Measurements from ENCODE around the gene ALKBH1.

The ALKBH1 gene

DNA sequence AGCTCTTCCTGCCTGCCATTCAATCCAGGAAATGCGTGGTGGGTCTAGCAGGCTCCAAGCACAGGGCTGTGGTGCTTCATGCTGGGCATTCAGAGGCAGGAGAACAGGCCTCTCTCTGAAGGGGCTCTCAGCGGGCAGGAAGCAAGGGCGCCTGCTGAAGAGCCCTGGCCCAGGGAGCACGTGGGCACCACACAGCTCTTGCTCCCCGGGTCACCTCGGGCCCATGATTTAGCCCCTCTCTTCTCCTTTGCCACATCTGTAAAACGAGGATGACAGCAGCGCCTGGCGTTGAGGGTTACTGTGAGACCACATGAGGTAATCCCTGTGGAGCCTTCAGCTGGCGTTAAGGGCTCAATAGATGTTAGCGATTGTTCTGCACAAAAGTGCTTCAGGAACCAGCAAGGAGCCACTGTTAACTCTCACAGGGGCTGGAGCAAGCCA, 53.8 kb downstream of the ALKBH1 start:
- TF ChIP-seq ZBTB7A (IDR thresholded peaks at IDR 0.05; ENCODE audit: low read depth): no peak
- no peak for TF ChIP-seq EP300 (IDR thresholded peaks at IDR 0.05; ENCODE audit: borderline replicate concordance)
- TF ChIP-seq YY1 (IDR thresholded peaks at IDR 0.05; ENCODE audit: low read depth): no peak
- no peak for TF ChIP-seq TAF1 (IDR thresholded peaks at IDR 0.05; ENCODE audit: low read depth)
- no peak for TF ChIP-seq CEBPB (IDR thresholded peaks at IDR 0.05)
- TF ChIP-seq, protein P1, sequence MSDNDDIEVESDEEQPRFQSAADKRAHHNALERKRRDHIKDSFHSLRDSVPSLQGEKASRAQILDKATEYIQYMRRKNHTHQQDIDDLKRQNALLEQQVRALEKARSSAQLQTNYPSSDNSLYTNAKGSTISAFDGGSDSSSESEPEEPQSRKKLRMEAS (IDR thresholded peaks at IDR 0.05): no peak
- no peak for TF ChIP-seq TCF12 (IDR thresholded peaks at IDR 0.05; ENCODE audit: low read depth)
- no peak for TF ChIP-seq EGR1 (IDR thresholded peaks at IDR 0.05)
- no peak for TF ChIP-seq FOXM1 (IDR thresholded peaks at IDR 0.05; ENCODE audit: borderline replicate concordance, low read depth)
- no peak for TF ChIP-seq TEAD4 (IDR thresholded peaks at IDR 0.05)
- TF ChIP-seq CREB1 (IDR thresholded peaks at IDR 0.05; ENCODE audit: low read depth): no peak
- TF ChIP-seq, protein P2, sequence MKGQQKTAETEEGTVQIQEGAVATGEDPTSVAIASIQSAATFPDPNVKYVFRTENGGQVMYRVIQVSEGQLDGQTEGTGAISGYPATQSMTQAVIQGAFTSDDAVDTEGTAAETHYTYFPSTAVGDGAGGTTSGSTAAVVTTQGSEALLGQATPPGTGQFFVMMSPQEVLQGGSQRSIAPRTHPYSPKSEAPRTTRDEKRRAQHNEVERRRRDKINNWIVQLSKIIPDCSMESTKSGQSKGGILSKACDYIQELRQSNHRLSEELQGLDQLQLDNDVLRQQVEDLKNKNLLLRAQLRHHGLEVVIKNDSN (IDR thresholded peaks at IDR 0.05): no peak

DNA sequence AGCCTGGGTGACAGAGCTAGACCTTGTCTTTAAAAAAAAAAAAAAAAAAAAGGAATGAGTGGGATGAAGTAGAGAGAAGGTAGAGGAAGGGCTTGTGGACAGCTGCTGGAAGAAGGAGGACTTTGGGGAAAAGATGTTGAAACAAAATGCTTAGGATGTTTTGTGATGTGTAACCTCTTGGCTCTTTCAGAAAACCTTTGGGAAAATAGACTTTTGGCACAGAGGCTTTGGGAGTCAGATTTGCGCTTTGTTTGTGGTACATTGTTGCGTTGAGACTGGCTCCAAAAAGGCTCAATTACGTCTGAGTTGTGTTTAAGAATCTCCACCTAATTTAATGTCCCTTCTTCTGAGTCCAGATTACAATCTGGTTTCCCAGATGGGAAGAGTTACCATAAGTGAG, 58.5 kb downstream of the ALKBH1 start:
- TF ChIP-seq NFIC (IDR thresholded peaks at IDR 0.05): no peak
- TF ChIP-seq, protein P3, sequence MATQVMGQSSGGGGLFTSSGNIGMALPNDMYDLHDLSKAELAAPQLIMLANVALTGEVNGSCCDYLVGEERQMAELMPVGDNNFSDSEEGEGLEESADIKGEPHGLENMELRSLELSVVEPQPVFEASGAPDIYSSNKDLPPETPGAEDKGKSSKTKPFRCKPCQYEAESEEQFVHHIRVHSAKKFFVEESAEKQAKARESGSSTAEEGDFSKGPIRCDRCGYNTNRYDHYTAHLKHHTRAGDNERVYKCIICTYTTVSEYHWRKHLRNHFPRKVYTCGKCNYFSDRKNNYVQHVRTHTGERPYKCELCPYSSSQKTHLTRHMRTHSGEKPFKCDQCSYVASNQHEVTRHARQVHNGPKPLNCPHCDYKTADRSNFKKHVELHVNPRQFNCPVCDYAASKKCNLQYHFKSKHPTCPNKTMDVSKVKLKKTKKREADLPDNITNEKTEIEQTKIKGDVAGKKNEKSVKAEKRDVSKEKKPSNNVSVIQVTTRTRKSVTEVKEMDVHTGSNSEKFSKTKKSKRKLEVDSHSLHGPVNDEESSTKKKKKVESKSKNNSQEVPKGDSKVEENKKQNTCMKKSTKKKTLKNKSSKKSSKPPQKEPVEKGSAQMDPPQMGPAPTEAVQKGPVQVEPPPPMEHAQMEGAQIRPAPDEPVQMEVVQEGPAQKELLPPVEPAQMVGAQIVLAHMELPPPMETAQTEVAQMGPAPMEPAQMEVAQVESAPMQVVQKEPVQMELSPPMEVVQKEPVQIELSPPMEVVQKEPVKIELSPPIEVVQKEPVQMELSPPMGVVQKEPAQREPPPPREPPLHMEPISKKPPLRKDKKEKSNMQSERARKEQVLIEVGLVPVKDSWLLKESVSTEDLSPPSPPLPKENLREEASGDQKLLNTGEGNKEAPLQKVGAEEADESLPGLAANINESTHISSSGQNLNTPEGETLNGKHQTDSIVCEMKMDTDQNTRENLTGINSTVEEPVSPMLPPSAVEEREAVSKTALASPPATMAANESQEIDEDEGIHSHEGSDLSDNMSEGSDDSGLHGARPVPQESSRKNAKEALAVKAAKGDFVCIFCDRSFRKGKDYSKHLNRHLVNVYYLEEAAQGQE (IDR thresholded peaks at IDR 0.05; ENCODE audit: low read depth): no peak
- TF ChIP-seq EP300 (IDR thresholded peaks at IDR 0.05; ENCODE audit: borderline replicate concordance): no peak
- no peak for TF ChIP-seq CREB1 (IDR thresholded peaks at IDR 0.05; ENCODE audit: low read depth)
- TF ChIP-seq, protein P2 (IDR thresholded peaks at IDR 0.05): no peak
- TF ChIP-seq YY1 (IDR thresholded peaks at IDR 0.05; ENCODE audit: low read depth): no peak
- TF ChIP-seq TEAD4 (IDR thresholded peaks at IDR 0.05): no peak
- TF ChIP-seq ZBTB7A (IDR thresholded peaks at IDR 0.05; ENCODE audit: low read depth): no peak
- TF ChIP-seq, protein P1 (IDR thresholded peaks at IDR 0.05): no peak
- TF ChIP-seq RAD21 (IDR thresholded peaks at IDR 0.05; ENCODE audit: low read depth): no peak
- TF ChIP-seq FOXM1 (IDR thresholded peaks at IDR 0.05; ENCODE audit: borderline replicate concordance, low read depth): no peak
- no peak for TF ChIP-seq EGR1 (IDR thresholded peaks at IDR 0.05)
- TF ChIP-seq TAF1 (IDR thresholded peaks at IDR 0.05; ENCODE audit: low read depth): no peak
- TF ChIP-seq TCF12 (IDR thresholded peaks at IDR 0.05; ENCODE audit: low read depth): no peak

DNA sequence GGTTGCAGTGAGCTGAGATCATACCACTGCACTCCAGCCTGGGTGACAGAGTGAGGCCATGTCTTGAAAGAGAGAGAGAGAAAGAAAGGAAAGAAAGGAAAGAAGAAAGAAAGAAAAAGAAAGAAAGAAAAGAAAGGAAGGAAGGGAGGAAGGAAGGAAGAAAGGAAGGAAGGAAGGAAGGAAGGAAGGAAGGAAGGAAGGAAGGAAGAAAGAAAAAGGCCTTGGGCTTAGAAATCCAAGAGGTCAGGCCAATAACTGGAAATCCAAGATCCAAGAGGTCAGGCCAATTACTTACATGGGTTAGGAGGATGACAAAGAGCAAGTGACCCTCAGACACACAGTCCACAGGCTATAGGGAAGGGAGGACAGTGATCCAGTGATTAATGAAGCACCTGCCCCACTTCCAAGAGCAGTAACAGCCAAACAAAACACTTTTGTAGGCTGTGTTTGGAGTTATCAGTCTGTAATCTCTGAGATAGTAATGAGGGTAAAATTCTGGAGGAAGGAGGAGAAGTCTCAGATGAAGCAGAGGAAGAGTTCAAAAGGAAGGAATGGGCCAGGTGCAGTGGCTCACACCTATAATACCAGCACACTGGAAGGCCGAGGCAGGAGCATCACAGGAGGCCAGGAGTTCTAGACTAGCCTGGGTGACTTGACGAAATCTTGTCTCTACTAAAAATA, 59.2 kb downstream of the ALKBH1 start:
- TF ChIP-seq, protein P3 (IDR thresholded peaks at IDR 0.05; ENCODE audit: low read depth): no peak
- TF ChIP-seq EP300 (IDR thresholded peaks at IDR 0.05; ENCODE audit: borderline replicate concordance): no peak
- TF ChIP-seq, protein P2 (IDR thresholded peaks at IDR 0.05): no peak
- no peak for TF ChIP-seq TCF12 (IDR thresholded peaks at IDR 0.05; ENCODE audit: low read depth)
- TF ChIP-seq ZBTB7A (IDR thresholded peaks at IDR 0.05; ENCODE audit: low read depth): no peak
- TF ChIP-seq YY1 (IDR thresholded peaks at IDR 0.05; ENCODE audit: low read depth): no peak
- no peak for TF ChIP-seq RAD21 (IDR thresholded peaks at IDR 0.05; ENCODE audit: low read depth)

DNA sequence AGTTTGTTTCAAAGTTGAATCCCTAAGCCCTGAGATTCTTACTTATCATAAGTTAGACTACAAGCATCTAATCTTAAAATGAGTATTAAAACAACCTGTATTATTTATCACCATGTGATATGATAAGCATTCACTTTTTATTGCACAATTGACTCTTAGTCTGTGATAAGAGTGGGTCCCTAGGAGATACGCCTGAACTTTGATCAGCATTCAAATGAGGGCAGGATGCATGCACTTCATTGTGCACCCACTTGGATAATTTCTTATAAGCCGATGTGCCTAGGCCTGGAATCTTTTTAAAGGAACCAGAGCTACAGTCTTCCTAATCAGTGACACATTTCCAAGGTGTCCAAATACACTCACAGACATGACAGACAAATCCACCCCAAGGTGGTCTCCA, 60.0 kb downstream of the ALKBH1 start:
- TF ChIP-seq RAD21 (IDR thresholded peaks at IDR 0.05; ENCODE audit: low read depth) (no peak), TCF12 (IDR thresholded peaks at IDR 0.05; ENCODE audit: low read depth) (no peak), YY1 (IDR thresholded peaks at IDR 0.05; ENCODE audit: low read depth) (no peak), EP300 (IDR thresholded peaks at IDR 0.05; ENCODE audit: borderline replicate concordance) (no peak), NFIC (IDR thresholded peaks at IDR 0.05) (no peak), TEAD4 (IDR thresholded peaks at IDR 0.05) (no peak), TAF1 (IDR thresholded peaks at IDR 0.05; ENCODE audit: low read depth) (no peak), EGR1 (IDR thresholded peaks at IDR 0.05) (no peak), FOXM1 (IDR thresholded peaks at IDR 0.05; ENCODE audit: borderline replicate concordance, low read depth) (no peak), ZBTB7A (IDR thresholded peaks at IDR 0.05; ENCODE audit: low read depth) (no peak), CREB1 (IDR thresholded peaks at IDR 0.05; ENCODE audit: low read depth) (no peak), CEBPB (IDR thresholded peaks at IDR 0.05) (no peak)
- TF ChIP-seq, protein P2 (IDR thresholded peaks at IDR 0.05): no peak
- TF ChIP-seq, protein P1 (IDR thresholded peaks at IDR 0.05): no peak
- TF ChIP-seq, protein P3 (IDR thresholded peaks at IDR 0.05; ENCODE audit: low read depth): no peak
